Measurements from ENCODE around the gene ECSIT.
"Not testable (repeated sequence)": the region's sequence is repeated elsewhere in the genome, so short reads cannot be mapped to it uniquely, and the experiment has no call there.

ECSIT gene

GRCh38 chr19:11473725-11474124 lies 55.2 kb downstream of the ECSIT start:
- DNase-seq: no peak

GRCh38 chr19:11468266-11468845 lies 60.6 kb downstream of the ECSIT start:
- not testable (repeated sequence) for DNase-seq

- DNase-seq: peak; percentile 37
Measured at GRCh38 chr19:11465600-11465999, 63.3 kb downstream of the ECSIT start.

- DNase-seq: no peak
Measured at GRCh38 chr19:11464333-11465265, 64.3 kb downstream of the ECSIT start.

DNA sequence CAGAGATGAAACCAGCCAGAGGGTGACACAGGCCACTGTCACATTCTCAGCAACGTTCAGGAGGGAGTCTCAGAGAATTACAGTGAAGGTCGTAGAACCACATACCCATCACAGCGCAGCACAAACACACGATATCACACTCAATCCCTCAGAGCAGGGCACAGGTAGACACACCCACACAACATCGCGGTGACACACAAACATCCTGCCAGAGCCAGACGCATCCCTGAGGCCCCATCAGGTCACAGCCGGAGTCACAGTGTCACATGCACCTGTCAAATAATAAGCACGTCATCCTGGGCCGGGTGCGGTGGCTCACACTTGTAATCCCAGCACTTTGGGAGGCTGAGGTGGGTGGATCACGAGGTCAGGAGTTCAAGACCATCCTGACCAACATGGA lies 65.5 kb downstream of the ECSIT start:
- no peak for DNase-seq

DNA sequence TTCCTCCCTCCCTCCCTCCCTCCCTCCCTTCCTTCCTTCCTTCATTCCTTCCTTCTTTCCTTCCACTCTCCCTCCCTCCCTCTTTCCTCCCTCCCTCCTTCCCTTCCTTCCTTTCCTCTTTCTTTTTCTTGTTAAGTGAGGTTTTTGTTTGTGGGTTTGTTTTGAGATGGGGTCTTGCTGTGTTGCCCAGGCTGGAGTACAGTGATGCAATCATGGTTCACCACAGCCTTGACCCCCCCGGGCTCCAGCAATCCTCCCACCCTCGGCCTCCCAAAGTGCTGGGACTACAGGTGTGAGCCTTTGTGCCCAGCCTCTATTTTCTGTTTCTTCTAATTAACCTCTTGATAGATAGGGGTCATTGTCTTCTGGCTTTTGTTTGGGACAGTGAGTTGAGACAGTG lies 67.5 kb downstream of the ECSIT start:
- no peak for DNase-seq

GRCh38 chr19:11460207-11460606 lies 68.7 kb downstream of the ECSIT start:
- DNase-seq: no peak

GRCh38 chr19:11458912-11459311 lies 70.0 kb downstream of the ECSIT start:
- DNase-seq: not testable (repeated sequence)

DNA sequence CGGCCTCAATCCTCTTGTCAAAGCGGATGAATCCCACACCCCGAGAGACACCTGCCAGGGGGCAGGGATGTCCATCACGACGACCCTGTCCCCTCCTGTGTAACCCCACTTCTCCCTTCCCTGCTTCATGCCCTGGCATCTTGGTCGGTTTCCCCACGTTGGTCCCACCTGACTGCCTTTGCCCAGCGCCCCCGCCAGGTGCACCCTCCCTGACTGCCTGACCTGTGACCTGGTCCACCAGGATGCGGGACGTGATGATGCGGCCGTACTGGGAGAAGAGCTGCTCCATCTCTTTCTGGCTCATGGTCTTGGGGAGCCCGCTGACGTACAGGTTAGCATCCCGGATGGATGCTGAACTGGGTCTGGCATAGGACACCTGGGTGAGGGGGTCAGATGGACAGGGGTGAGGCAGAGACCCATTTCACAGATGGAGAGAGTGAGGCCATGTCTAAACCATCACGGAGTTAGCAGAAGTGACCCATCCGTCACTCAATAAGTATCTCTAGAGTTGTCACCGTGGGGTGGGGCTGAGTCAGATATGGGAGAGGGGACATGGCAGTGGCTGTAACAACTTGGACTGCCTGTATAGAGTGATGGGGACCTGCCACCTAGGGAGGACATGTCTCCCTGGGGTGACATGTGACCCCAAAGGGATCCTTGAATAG lies 70.6 kb downstream of the ECSIT start:
- no peak for DNase-seq

- DNase-seq: no peak
Measured at GRCh38 chr19:11457831-11458230, 71.1 kb downstream of the ECSIT start.

- DNase-seq: no peak
Measured at GRCh38 chr19:11457115-11457514, 71.8 kb downstream of the ECSIT start.

- DNase-seq: no peak
Measured at GRCh38 chr19:11456659-11457058, 72.3 kb downstream of the ECSIT start.
